A204.1 (cell line): ENCODE results near the gene STK4.

ENCODE experiments used
- FAIRE-seq: peaks from 2 replicates; lab custom pipeline; 2012; peaks lifted over from hg19 to GRCh38; lab: Jason Lieb, UNC

STK4 gene

DNA sequence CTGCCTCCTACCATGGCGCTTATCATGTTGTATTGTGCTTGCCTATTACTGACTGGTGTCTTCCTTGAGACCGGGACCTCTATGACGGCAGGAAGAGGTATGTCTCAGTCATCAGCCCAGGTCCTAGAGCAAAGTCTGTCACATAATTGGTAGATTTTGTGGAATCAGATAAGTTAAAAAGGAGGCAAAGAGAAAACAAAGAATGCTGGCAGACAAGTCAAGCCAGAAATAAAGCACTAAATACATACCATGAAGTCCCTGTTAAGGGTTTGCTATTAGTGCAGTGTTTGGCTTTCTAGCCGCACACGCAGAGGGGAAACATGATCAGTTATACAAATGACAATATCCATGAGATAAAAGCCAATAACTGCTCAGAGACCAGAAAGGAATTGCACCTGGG is 12.1 kb upstream of the STK4 start:
- no peak for FAIRE-seq

DNA sequence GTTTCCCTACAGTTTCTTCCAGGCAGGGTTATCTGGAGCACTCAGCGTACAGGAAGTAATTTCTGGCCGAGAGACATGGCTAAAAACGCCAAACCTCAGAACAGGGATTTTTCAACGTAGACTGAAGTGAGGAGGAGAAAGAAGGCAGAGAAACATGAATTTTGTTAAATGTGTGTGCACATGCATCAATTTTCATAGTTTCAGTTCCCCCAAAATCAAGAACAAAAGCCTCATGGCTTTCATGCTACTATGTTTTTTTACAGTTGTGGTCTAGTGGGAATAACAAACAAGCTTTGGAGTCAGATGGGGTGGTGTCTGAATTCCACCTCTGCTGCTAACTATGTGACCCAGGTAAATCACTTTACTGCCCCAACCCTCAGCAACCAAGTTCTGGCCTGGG is 11.0 kb upstream of the STK4 start:
- FAIRE-seq = no peak

DNA sequence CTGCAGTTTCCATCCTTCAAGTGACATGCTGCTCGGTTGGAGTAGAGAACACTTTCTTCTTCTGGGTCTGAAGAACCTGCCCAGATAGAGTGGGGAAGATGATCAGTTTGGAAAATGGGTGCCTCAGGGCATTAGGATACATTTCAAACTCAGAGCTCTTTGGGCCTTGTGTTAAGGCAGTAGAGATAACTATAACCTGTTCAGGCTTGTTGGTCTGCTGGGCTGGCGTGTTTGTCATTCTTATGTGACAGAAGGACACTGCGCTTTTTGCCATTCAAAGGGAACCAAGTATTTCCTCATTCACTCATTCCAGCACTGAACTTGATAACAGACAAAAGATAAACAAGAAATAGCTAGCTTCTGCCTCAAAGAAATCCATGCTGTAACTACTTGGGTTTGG is 9.9 kb upstream of the STK4 start:
- FAIRE-seq = no peak

GRCh38 chr20:44958276-44958675 is 8.0 kb upstream of the STK4 start:
- FAIRE-seq = no peak

DNA sequence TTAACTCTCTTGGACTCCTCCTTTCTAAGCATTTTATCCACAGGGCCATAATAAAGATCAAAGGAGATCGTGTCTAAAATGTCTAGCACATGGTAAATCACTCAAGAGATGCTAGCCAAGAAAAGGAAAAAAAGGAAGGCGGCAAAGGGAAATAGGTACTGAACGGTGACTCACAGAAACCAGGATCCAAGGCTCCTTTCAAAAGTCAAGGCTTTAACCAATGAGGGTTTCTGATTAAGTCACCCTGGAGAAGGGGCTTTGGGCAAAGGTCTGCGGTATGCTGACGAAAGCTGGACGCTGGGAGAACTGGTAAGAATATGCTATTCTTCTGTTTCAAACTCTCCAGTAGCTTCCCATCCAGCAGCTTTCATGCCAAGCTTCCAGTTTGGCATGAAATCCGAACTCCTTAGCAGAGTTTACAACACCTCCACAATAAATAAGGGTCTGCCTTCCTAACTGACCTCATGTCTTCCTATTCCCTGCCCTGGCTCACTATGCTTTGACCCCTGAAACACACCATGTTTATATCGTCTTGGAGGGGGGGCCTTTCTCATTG is 7.2 kb upstream of the STK4 start:
- FAIRE-seq = no peak

GRCh38 chr20:44959638-44960102 is 6.6 kb upstream of the STK4 start:
- FAIRE-seq = no peak

- FAIRE-seq = peak; percentile 92
Measured at GRCh38 chr20:44960103-44960852, 6.0 kb upstream of the STK4 start, which contains the start of gene TOMM34. Gene TOMM34, minus strand, starts transcription at chr20:44960397. Its CDS starts 64 bp downstream, at chr20:44960333.

DNA sequence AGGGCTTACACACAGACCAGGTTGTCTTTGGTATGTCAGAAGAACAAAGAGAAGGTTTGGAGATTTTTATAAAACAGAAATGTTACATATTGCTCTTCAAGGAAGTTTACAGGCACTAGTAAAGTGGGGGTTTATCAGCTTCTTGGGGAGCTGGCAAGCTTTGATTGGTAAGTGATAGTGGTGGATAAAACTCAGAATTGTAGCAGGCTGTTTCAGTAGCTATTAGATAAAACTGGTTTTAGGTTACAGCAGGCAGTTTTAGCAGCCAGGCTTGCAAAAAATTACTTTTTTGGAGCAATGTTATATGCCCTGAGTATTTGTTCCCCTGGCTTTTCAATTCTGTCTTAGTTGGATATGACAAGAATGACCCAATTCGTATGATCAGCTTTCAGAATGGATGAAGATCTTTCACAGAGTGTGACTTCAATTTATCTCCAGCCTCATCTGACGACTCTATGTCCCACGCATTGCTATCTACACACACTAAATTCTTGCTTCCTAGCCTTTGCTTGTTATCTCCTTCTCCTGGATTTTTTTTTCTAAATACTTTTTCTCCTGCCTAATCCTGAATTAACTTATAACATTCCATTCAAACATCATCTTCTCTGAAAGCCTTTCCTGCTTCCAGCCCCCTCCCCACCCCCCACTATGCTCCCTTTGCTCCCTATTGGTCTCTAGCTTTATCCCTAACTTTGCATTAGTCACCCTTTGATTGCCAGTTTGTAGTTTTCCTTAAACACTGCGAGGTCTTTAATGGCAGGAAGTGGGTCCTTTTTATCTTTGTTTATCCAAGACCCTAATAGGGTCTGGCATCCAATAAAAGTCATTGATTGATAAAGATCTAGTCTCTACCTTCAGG is 5.1 kb upstream of the STK4 start:
- no peak for FAIRE-seq

GRCh38 chr20:44961870-44962267 is 4.4 kb upstream of the STK4 start:
- no peak for FAIRE-seq

GRCh38 chr20:44962483-44962882 is 3.8 kb upstream of the STK4 start:
- FAIRE-seq = no peak

GRCh38 chr20:44963325-44964215 is 2.7 kb upstream of the STK4 start:
- FAIRE-seq = no peak

DNA sequence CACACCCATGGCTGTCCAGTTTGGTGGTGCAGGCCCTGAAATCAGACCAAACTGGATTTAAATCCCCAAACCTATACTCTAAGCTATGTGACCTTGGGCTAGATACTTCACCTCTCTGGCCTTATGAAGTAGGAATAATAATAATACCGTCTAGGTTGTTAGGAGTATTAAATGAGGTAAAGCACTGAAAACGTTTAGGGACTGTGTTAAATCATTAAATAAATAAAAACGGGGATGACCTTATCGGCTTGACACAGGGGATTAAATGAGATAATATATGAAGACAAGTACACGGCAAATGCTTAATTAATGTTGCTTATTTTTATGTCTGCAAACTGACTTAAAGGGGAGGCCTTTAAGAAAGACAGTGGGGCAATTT is 672 bp upstream of the STK4 start:
- no peak for FAIRE-seq

GRCh38 chr20:44967207-44967807 is 995 bp downstream of the STK4 start:
- FAIRE-seq = no peak

- no peak for FAIRE-seq
Measured at GRCh38 chr20:44969300-44969894, 3.1 kb downstream of the STK4 start.

DNA sequence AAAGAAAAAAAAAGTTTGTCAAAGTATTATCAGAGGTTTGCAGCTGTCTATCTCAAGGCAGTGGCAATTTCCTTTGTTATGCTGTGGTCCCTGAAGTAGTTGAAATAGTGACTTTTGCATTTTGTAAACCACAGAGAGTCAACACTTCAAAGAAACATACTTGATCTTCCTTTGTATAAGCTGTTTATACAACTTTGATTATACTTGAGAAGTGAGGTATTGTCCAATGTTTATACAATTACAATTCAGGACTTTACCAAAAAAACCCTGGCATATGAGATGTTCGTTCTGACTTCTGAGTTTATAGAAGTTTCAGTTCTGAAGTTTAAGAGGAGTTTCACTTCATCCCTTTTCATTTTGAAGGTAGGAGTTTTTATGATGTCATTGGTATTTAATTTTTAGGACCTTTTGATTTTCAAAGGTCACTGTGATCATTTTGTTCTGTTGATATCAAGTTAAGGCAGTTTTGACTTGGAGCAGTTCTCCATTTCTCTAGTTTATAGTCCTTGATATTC is 4.0 kb downstream of the STK4 start:
- FAIRE-seq = no peak

DNA sequence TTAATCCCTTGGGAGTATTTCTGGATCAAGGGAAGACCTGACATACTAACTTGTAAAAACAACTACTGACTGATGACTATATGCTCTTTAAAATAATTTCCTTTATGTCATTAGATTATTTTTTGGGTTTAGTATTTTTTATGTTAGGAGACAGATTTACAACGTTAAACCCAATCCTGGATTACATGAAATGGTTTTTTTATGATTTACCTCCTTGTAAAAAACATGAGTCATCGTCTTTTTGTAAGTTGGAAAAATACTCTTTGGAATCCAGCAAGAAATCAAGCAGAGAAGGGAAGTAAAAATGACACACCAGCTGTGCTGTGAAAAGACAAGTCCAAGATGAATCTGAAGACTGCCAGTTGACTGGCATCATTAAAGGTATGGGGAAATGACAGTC is 6.7 kb downstream of the STK4 start:
- FAIRE-seq = no peak

DNA sequence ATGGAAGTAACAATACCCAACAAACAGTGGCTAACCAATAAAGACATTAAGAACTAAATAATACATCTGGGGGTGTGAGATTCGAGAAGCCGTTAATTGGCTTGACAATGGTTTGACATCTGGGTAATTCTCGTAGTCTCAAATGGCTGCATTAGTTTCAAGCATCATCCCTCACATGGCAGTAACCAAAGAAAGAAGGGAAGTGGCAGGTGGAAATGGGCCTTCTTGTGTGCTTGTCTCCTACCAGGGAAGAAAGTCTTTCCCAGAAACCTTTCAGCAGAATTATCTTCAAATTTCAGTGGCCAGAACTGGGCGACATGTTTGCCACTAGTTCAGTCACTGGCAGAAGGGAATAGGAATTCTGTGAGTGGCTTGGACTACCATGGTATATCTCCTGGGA is 10.4 kb downstream of the STK4 start:
- no peak for FAIRE-seq

DNA sequence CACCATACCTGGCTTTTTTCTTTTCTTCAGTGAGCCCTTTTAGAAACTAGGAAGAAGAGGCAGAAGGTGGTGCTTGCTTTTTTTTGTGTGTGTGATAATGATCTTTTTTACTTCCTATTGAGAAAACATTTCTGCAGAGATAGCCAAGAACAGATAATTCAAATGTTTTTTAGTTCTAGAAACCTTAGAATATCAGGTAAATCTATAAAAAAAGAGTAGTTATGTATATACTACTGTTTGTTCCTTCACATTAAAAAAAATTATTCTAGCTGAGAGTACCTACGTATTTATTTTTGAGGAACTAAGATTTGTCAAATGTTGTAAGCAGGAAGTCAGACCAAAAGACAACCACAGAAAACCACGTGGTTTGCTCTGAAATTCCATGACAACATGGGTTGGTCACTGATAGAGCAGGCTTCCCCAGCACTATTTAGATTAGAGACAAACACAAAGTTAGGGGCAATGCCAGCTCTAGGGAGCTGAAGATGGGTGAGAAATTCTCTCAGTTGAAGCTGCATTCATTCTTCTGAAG is 12.8 kb downstream of the STK4 start:
- no peak for FAIRE-seq

GRCh38 chr20:44981736-44982406 is 15.6 kb downstream of the STK4 start:
- FAIRE-seq = no peak

GRCh38 chr20:44983093-44983674 is 16.9 kb downstream of the STK4 start:
- no peak for FAIRE-seq
